Activated T-cell treated with anti-CD3 and anti-CD28 coated beads, Interleukin-2, amount 50 U/mL, for 4 hours (primary cell): Measurements from ENCODE around the gene ESYT1. TPM values are rescaled to one million over a fixed set of nuclear protein-coding genes. Genes with fewer than 3 reads are reported as not detected.

Experiments
- ATAC-seq, 2 donors: fragments of 200-7000 bp; cut with Tn5 transposase; one replicate each; pipeline ENCODE4 v1.10.0; 2021
- DNase-seq: peaks from one replicate; pipeline ENCODE4 v3.0.0-alpha.2; 2020
- H3K27me3 Mint-ChIP-seq: one replicate; pipeline ENCODE4 v1.8.0; 2021; ENCODE audit warnings: low read depth, mixed read lengths
- H3K36me3 Mint-ChIP-seq: one replicate; pipeline ENCODE4 v1.8.0; 2022; ENCODE audit warnings: mixed read lengths; ENCODE audit not compliant: insufficient read depth
- H3K4me1 Mint-ChIP-seq: one replicate; pipeline ENCODE4 v1.8.0; 2021; ENCODE audit warnings: low read depth, mixed read lengths
- H3K4me3 Mint-ChIP-seq: one replicate; pipeline ENCODE4 v1.8.0; 2021; ENCODE audit warnings: mild to moderate bottlenecking, moderate library complexity, mixed read lengths
- H3K9me3 Mint-ChIP-seq: one replicate; pipeline ENCODE4 v1.8.0; 2021; ENCODE audit warnings: mixed read lengths
- total RNA-seq, 3 donors: library from RNA; stranded (reverse); gene quantifications; one replicate each; pipeline ENCODE4 v1.2.1, GENCODE V29; 2021

Gene ESYT1
- total RNA-seq, 3 donors from 2014 or later, result 95.9 to 113 (median 106) TPM

DNA sequence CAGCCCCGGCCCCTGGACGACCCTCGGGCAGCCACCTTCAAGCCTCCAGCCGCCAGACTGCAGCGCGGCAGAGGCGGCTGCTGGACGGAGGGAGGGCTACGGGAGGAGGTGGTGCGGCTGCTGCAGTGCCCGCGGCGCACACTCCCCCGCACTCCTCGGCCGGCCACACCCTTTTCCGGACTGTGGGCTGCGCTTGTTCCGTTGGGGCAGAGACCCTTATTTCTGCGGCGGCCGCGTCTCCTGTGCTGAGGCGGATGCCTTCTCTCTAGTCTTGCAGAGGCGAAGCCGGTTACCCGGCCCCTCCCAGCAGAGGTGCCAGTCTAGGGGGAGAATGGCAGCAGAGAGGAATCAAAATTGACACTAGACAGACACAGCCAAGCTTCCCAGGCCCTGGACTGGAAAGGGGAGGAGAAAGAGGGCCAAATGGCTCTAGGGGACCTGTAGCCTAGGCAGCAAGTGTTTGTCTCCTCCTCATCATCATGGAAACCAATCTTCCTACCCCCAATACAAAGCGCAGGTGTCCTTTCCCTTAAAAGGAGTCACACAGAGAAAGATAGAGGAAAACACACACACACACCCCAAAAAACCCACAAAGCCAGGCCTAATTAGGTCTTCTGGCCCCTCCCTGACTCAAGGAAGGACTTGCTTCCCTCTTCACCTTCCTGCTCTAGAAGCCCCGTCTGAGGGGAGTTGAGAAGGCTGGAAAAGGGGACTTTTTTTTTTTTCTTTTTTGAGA is 1.3 kb downstream of the ESYT1 start:
- H3K4me1 Mint-ChIP-seq, result peaks cover 65% of the 10 kb centered on the region
- H3K9me3 Mint-ChIP-seq, result no peaks in the 10 kb centered on the region
- H3K27me3 Mint-ChIP-seq, result no peaks in the 10 kb centered on the region
- peak; percentile 9 to 11 for ATAC-seq
- H3K36me3 Mint-ChIP-seq, result peaks cover 32% of the 10 kb centered on the region
- DNase-seq, result peak; percentile 55
- H3K4me3 Mint-ChIP-seq, result peak overlapping the region; percentile 95

DNA sequence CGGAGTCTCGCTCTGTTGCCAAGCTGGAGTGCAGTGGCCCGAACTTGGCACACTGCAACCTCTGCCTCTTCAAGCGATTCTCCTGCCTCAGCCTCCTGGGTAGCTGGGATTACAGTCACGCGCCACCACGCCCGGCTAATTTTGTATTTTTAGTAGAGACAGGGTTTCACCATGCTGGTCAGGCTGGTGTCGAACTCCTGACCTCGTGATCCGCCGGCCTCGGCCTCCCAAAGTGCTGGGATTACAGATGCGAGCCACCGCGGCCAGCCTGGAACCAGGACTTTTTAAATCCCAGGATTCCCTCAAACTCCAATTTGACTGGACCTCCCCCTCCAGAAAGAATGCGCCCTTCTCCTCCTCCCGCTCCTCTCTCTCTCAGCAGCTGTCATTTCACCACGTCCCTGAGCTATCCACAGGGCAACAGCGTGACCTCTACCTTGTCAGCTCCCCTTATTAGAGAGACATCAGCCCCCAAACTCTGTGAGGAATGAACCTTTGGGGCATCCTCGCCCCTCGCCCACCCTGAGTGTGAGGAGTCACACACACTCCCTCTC is 2.0 kb downstream of the ESYT1 start:
- ATAC-seq, result no peak
- no peaks in the 10 kb centered on the region for H3K9me3 Mint-ChIP-seq
- H3K4me1 Mint-ChIP-seq, result peaks cover 63% of the 10 kb centered on the region

DNA sequence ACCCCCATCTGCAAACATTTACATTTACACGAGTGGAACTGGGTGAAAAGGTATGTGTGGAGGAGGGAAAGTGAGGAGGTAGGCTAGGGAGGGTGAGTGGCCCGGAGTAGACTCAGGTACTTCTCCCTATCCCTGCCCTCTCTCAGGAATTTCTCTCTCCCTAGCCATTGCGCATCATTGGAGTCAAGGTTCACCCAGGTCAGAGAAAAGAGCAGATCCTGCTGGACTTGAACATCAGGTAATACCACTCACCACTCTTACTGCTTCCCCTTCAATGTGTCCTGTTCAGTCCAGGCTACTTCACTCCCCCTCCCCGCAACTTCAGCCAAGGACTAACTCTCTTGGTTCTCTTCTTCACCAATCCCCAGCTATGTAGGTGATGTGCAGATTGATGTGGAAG is 2.8 kb downstream of the ESYT1 start:
- ATAC-seq, result no peak
- Mint-ChIP-seq H3K4me3 (peak overlapping the region; percentile 95), H3K9me3 (no peaks in the 10 kb centered on the region), H3K4me1 (peaks cover 64% of the 10 kb centered on the region), H3K36me3 (peaks cover 33% of the 10 kb centered on the region), H3K27me3 (no peaks in the 10 kb centered on the region)
- no peak for DNase-seq

More for the DNA sequence above, 2.0 kb downstream of the ESYT1 start:
- Mint-ChIP-seq H3K4me3 (peak overlapping the region; percentile 95), H3K27me3 (no peaks in the 10 kb centered on the region), H3K36me3 (peaks cover 33% of the 10 kb centered on the region)
- no peak for DNase-seq

DNA sequence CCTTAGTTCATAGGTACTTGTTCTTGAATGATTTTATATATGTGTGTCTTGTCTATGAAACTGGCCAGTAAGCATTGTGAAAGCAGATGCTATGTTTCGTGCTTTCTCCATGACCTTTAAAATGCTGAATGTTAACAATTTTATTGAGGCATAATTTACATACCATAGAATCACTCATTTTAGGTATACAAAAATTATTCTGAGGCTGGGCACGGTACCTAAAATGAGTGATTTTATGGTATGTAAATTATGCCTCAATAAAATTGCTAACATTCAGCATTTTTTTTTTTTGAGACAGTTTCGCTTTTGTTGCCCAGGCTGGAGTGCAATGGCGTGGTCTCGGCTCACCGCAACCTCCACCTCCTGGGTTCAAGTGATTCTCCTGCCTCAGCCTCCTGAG is 6.8 kb downstream of the ESYT1 start:
- H3K4me1 Mint-ChIP-seq, result peaks cover 69% of the 10 kb centered on the region
- no peak for DNase-seq
- H3K36me3 Mint-ChIP-seq, result peaks cover 61% of the 10 kb centered on the region
- H3K27me3 Mint-ChIP-seq, result no peaks in the 10 kb centered on the region
- H3K9me3 Mint-ChIP-seq, result no peaks in the 10 kb centered on the region
- ATAC-seq, result no peak
- no peak overlapping the region for H3K4me3 Mint-ChIP-seq

DNA sequence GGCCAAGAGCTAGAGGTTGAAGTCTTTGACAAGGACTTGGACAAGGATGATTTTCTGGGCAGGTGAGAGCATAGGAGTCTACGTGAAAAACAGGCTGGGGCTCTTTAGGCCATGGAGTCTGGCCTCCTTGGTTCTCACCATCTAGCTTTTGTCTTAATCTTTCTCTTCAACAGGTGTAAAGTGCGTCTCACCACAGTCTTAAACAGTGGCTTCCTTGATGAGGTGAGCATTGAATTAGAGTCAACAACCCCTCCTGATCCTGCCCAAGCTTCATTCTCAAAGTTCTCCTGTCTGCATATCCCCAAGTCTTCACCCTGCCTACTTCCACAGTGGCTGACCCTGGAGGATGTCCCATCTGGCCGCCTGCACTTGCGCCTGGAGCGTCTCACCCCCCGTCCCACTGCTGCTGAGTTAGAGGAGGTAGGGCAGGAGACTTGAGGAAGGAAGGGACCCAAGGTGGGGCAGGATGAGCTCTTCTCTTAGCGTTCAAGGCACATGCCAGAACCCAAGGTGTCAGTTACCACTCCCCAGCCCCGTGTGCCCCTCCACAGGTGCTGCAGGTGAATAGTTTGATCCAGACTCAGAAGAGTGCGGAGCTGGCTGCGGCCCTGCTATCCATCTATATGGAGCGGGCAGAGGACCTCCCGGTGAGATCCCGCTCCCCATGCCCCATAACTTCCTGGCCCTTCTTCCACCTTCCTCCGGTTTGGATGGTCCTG is 9.9 kb downstream of the ESYT1 start:
- Mint-ChIP-seq H3K4me1 (peaks cover 58% of the 10 kb centered on the region), H3K4me3 (no peak overlapping the region), H3K9me3 (no peaks in the 10 kb centered on the region), H3K36me3 (peaks cover 56% of the 10 kb centered on the region), H3K27me3 (no peaks in the 10 kb centered on the region)
- DNase-seq (no peak), ATAC-seq (peak in 1 of 2 donors; percentile 20)

DNA sequence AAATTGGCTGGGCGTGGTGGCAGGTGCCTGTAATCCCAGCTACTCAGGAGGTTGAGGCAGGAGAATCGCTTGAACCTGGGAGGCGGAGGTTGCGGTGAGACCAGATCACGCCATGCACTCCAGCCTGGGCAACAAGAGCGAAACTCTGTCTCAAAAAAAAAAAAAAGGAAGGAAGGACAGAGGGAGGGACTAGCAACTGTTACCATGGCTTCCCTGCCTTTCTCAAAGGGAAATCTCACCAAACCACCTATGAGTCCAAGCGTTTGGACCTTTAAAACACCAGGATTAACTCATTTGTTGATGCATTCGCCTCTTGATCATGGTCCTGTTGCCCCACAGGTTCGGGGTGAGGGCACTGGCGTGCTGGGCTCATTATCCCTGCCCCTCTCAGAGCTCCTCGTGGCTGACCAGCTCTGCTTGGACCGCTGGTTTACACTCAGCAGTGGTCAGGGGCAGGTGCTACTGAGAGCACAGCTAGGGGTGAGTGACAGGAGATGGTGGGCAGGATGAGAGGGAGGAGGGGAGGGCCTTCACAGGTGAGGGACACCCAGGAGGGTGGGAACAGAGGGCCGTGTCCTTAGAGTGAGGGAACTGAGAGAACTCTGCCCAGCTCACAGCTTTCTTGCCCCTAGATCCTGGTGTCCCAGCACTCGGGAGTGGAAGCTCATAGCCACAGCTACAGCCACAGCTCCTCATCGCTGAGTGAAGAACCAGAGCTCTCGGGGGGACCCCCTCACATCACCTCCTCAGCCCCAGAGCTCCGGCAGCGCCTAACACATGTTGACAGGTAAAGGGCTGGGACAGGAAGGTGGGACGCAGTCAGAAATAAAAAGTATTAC is 14.1 kb downstream of the ESYT1 start:
- Mint-ChIP-seq H3K4me1 (peaks cover 51% of the 10 kb centered on the region), H3K4me3 (no peak overlapping the region)

DNA sequence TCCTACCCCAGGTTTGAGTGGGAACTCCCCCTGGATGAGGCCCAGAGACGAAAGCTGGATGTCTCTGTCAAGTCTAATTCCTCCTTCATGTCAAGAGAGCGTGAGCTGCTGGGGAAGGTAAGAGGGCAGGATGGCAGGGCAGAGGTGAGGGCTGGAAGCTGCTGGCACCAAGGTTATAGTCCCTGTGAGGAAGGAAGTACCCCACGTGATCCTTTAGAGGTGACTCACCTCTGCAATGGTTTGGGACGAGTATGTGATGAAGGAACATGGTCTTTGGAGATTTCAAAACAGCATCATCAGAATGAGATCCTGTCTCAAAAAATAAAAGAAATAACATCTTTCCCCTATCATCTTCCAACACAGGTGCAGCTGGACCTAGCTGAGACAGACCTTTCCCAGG is 15.2 kb downstream of the ESYT1 start:
- Mint-ChIP-seq H3K27me3 (no peaks in the 10 kb centered on the region), H3K36me3 (peaks cover 49% of the 10 kb centered on the region), H3K4me3 (no peak overlapping the region), H3K9me3 (no peaks in the 10 kb centered on the region), H3K4me1 (peaks cover 41% of the 10 kb centered on the region)
- ATAC-seq (peak; percentile 48 to 50), DNase-seq (no peak)

More for the DNA sequence above, 14.1 kb downstream of the ESYT1 start:
- no peak for ATAC-seq
- Mint-ChIP-seq H3K27me3 (no peaks in the 10 kb centered on the region), H3K9me3 (no peaks in the 10 kb centered on the region), H3K36me3 (peaks cover 56% of the 10 kb centered on the region)
- DNase-seq, result no peak

DNA sequence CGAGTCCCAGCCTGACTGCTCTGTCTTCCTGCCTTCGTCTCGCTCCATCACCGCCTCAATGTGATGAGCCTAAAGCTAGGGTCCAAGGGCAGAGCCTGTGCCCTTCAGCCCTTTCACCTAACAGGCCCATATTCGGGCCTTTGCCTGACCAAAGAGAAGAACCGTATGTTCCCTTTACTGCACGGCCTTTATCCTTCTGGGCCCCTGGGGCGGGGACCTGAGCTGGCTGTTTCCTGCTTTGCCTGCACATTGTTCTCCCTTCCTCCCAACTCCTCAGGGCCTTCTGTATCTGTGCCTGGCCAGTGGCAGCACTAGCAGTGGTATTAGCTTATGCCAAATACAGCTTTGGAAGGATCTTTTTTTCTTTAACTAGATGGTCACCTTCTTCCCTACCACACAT is 15.8 kb downstream of the ESYT1 start:
- H3K36me3 Mint-ChIP-seq, result peaks cover 42% of the 10 kb centered on the region
- no peaks in the 10 kb centered on the region for H3K9me3 Mint-ChIP-seq
- H3K4me3 Mint-ChIP-seq, result no peak overlapping the region
- ATAC-seq (no peak), DNase-seq (no peak)
- H3K27me3 Mint-ChIP-seq, result no peaks in the 10 kb centered on the region
- H3K4me1 Mint-ChIP-seq, result peaks cover 34% of the 10 kb centered on the region

DNA sequence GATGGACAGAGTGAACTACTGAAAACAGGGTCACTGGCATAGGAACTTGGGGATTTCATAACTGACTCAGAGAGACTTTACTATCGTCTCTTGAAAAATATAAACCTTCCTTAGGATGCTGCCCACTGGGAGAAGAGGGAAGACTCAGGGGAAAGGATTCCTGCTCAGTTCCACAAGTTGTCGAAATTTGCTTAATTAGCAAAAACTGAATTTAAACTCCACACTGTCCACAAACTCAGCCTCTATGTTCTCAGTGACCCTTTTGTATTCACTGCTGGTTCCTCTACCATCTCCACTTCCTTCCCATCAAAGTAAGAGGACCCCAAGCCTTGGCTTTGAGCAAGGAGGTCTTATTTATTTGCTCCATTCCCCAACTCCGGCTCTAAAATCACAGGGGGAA is 17.1 kb downstream of the ESYT1 start:
- no peaks in the 10 kb centered on the region for H3K27me3 Mint-ChIP-seq
- DNase-seq (no peak), ATAC-seq (no peak)
- peaks cover 31% of the 10 kb centered on the region for H3K4me1 Mint-ChIP-seq
- H3K36me3 Mint-ChIP-seq, result peaks cover 36% of the 10 kb centered on the region
- H3K9me3 Mint-ChIP-seq, result no peaks in the 10 kb centered on the region
- H3K4me3 Mint-ChIP-seq, result no peak overlapping the region

DNA sequence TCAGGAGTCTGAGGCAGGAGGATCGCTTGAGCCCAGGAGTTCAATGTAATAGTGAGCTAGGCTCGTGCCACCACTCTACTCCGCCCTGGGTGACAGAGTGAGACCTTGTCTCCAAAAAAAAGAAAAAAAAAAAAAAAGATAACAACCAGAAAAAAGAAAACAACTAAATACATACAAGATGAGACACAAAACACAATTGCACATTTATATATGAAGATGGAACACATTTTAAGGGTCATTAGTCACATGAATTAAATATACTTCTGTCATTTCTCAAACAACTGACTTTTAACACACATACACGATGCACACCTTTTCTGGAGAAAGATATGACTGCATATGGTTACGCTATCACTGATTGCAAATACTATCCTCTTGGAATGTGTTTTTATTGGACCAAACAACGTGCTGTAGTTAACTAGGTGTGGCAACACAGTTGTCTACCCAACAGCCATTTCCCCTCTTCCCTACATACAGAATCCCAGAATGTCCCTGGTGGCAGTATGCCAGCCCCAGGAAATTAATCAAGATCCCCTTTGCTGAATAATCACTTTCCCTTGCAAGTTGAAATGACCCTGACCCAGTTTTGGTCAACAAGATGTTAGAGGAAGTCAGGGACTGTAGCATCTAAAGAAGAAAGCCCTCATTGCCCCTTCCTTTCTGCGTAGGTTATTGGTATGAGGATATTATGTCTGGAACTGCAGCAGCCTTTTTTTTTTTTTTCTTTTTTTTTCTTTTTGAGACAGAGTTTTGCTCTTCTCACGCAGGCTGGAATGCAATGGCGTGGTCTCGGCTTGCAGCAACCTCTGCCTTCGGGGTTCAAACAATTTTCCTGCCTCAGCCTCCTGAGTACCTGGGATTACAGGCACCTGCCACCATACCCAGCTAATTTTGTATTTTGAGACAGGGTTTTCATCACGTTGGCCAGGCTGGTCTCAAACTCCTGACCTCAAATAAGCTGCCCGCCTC is 18.7 kb downstream of the ESYT1 start:
- no peaks in the 10 kb centered on the region for H3K9me3 Mint-ChIP-seq
- no peak overlapping the region for H3K4me3 Mint-ChIP-seq
- H3K4me1 Mint-ChIP-seq, result peaks cover 36% of the 10 kb centered on the region
- DNase-seq, result no peak
- H3K36me3 Mint-ChIP-seq, result peaks cover 26% of the 10 kb centered on the region
- no peaks in the 10 kb centered on the region for H3K27me3 Mint-ChIP-seq
- ATAC-seq, result no peak

DNA sequence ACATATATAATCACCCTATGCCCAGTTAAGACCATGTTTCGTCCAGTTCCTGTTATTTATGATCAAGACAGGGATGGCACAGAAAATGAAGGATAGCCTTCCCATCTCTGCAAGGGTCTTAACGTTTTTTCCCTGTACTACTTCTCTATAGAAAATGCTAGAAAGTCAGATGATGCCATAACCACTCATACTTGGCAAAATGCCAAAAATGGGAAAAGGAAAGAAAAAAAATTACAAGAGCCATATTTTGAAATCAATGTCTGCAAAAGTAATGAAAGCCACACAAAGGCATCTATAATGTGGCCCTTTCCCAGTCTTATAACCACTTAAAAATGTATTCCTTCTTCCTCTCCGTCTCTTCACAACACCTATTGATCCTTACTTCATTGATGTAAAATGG is 22.5 kb downstream of the ESYT1 start:
- no peak for ATAC-seq
- Mint-ChIP-seq H3K4me1 (peaks cover 27% of the 10 kb centered on the region), H3K4me3 (peak overlapping the region; percentile 85), H3K36me3 (peaks cover under 1% of the 10 kb centered on the region), H3K9me3 (no peaks in the 10 kb centered on the region), H3K27me3 (no peaks in the 10 kb centered on the region)
- no peak for DNase-seq

DNA sequence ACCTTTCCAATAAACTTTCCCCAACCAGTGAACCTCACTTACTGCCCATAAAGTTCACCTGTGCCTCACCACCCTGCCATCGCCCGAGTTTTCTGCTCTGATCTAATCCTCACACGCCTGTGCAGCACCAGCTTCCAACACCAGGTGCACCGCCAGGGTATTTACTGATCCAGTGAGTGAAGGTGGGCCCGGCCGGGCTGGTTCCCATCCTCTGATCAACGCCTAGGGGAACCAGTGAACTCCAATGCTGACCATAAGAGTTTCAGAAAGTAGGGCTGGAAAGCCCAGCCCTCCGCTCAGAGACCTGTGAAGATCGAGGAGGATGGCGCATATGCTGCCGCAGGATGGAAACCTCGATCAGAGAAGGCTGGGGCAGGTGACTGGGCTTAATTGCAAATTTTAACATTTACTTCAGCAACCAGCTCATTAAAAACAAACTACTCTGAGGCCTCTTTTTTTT is 23.6 kb downstream of the ESYT1 start:
- no peaks in the 10 kb centered on the region for H3K27me3 Mint-ChIP-seq
- peak overlapping the region; percentile 85 for H3K4me3 Mint-ChIP-seq
- peak; percentile 58 for DNase-seq
- peaks cover 2% of the 10 kb centered on the region for H3K36me3 Mint-ChIP-seq
- H3K9me3 Mint-ChIP-seq, result no peaks in the 10 kb centered on the region
- H3K4me1 Mint-ChIP-seq, result peaks cover 27% of the 10 kb centered on the region
- peak; percentile 71 to 72 for ATAC-seq

DNA sequence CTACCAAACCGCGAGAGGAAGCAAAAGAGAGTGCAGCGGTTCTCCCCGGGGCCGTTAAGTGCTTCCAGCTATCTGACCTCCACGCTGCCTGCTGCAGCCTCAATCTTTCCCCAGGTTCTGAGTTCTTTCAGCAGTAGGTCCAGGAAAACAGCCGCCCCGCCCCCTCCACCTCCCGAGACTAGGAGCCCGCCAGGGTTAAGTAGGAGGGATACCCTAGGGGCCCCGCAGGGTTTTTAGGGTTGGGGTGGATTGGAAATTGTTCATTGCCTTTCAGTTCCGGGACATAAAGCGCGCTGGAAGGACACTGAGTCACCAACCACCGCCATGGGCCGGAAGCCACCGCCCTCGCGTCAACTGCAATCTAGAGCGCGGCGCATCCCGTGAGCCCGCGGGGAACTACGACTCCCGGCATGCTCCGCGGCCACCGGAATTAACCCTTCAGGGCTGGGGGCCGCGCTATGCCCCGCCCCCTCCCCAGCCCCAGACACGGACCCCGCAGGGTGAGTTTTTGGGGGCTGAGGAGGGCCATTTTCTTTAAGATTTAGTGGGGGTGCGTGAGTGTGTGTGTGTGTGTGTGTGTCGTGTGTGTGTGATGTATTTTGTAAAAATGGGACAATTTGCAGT is 24.2 kb downstream of the ESYT1 start, which contains the start of gene MYL6B:
Gene MYL6B, plus strand, starts transcription at position 456 of the 624 bp plus-strand sequence. CDS start 1,332 bp downstream, outside the sequence.
- ATAC-seq, result peak; percentile 94
- Mint-ChIP-seq H3K9me3 (no peaks in the 10 kb centered on the region), H3K4me3 (peak within 1 kb of the TSS; percentile 85), H3K27me3 (no peaks in the 10 kb centered on the region), H3K4me1 (peaks cover 28% of the 10 kb centered on the region), H3K36me3 (peaks cover 2% of the 10 kb centered on the region)
- peak; percentile 90 for DNase-seq
